ENCODE data around the gene B3GNT8. TPM values are rescaled to one million over a fixed set of nuclear protein-coding genes. Genes with fewer than 3 reads are reported as not detected.
A peak's percentile ranks its signal among the peaks of the same experiment; 100 is the strongest.

B3GNT8 gene
- total RNA-seq, 3 donors from 2014 or later = 28.8 to 69.4 (median 34.3) TPM

GRCh38 chr19:41376241-41376997, 50.8 kb downstream of the B3GNT8 start, which contains the start of gene TMEM91:
TSS of gene TMEM91 (plus strand) at chr19:41376533. CDS start at chr19:41378310, 1,777 bp downstream.
- H3K36me3 ChIP-seq (ENCODE audit: low read depth) = no peaks in the 10 kb centered on the region
- ATAC-seq (peak; percentile 59), DNase-seq (peak; percentile 48 to 54 (median 51))
- intact Hi-C loops (cut with DNase I, micrococcal nuclease) = no loop called here
- H3K4me1 ChIP-seq (ENCODE audit: low read depth) = no peaks in the 10 kb centered on the region
- no peak for TF ChIP-seq CTCF (IDR thresholded peaks at IDR 0.05)
- peak within 1 kb of the TSS; percentile 21 for H3K4me3 ChIP-seq
- H3K9me3 ChIP-seq = no peaks in the 10 kb centered on the region

Other genes with a start within 250 kb of the B3GNT8 start
- gene CYP2S1, start 234.2 kb downstream of the B3GNT8 start, total RNA-seq = 10 to 100 TPM in 2 of 3 donors, 1 to 10 TPM in 1; 9.1 to 45.4 (median 41.2) TPM
- 10 to 100 TPM in 2 of 3 donors, 1 to 10 TPM in 1; 7.3 to 93.6 (median 19.3) TPM for gene AXL, start 208.2 kb downstream of the B3GNT8 start, total RNA-seq
- 100 to 1,000 TPM; 155 to 234 (median 190) TPM for gene HNRNPUL1, start 163.0 kb downstream of the B3GNT8 start, total RNA-seq
- 10 to 100 TPM; 26.2 to 29.6 (median 27.0) TPM for gene CCDC97, start 117.2 kb downstream of the B3GNT8 start, total RNA-seq
- 10 to 100 TPM in 2 of 3 donors, 1 to 10 TPM in 1; 8.2 to 39.6 (median 21.8) TPM for gene TGFB1, start 73.5 kb downstream of the B3GNT8 start, total RNA-seq
- gene B9D2, start 63.2 kb downstream of the B3GNT8 start, total RNA-seq = 10 to 100 TPM in 1 of 3 donors, 1 to 10 TPM in 2; 7.0 to 11.3 (median 9.1) TPM
- 10 to 100 TPM in 1 of 3 donors, 1 to 10 TPM in 2; 3.8 to 15.2 (median 5.6) TPM for gene TMEM91, start 50.8 kb downstream of the B3GNT8 start, total RNA-seq
- 10 to 100 TPM; 12.5 to 16.4 (median 13.3) TPM for gene EXOSC5, start 30.0 kb downstream of the B3GNT8 start, total RNA-seq
- gene BCKDHA, start 29.6 kb downstream of the B3GNT8 start, total RNA-seq = 10 to 100 TPM; 16.6 to 22.5 (median 17.3) TPM
- 10 to 100 TPM; 38.9 to 61.0 (median 47.5) TPM for gene DMAC2, start 12.5 kb upstream of the B3GNT8 start, total RNA-seq
- not detected for gene ERICH4, start 15.8 kb upstream of the B3GNT8 start, total RNA-seq
- gene CEACAM21, start 148.8 kb upstream of the B3GNT8 start, total RNA-seq = 1 to 10 TPM; 1.4 to 2.1 (median 1.9) TPM
- 1 to 10 TPM in 1 of 3 donors, under 1 TPM in 1, not detected in 1; 0.25 to 1.2 TPM for gene CEACAM4, start 199.7 kb upstream of the B3GNT8 start, total RNA-seq